ENCODE data around the gene LIFR.

The LIFR gene

GRCh38 chr5:38547257-38547656 lies 9.2 kb downstream of the LIFR start:
- no peak for TF ChIP-seq CTCF (conservative IDR thresholded peaks at IDR 0.05)
- no peak overlapping the region for H3K27ac ChIP-seq

GRCh38 chr5:38546691-38547146 lies 9.7 kb downstream of the LIFR start:
- no peak for TF ChIP-seq CTCF (conservative IDR thresholded peaks at IDR 0.05)
- H3K27ac ChIP-seq = no peak overlapping the region

- H3K27ac ChIP-seq = no peak overlapping the region
- TF ChIP-seq CTCF (conservative IDR thresholded peaks at IDR 0.05) = no peak
These were observed 12.6 kb downstream of the LIFR start for GRCh38 chr5:38543886-38544285.

GRCh38 chr5:38543074-38543473 lies 13.4 kb downstream of the LIFR start:
- H3K27ac ChIP-seq = no peak overlapping the region
- no peak for TF ChIP-seq CTCF (conservative IDR thresholded peaks at IDR 0.05)

GRCh38 chr5:38541174-38541725 lies 15.2 kb downstream of the LIFR start:
- no peak for TF ChIP-seq CTCF (conservative IDR thresholded peaks at IDR 0.05)
- H3K27ac ChIP-seq = no peak overlapping the region

- no peak overlapping the region for H3K27ac ChIP-seq
- TF ChIP-seq CTCF (conservative IDR thresholded peaks at IDR 0.05) = no peak
These were observed 16.1 kb downstream of the LIFR start for GRCh38 chr5:38540314-38540713.

- H3K27ac ChIP-seq = no peak overlapping the region
- TF ChIP-seq CTCF (conservative IDR thresholded peaks at IDR 0.05) = no peak
These were observed 18.3 kb downstream of the LIFR start for GRCh38 chr5:38538161-38538560.
